K562 treated with DMSO at 1 percent for 48 hours (cell line): ENCODE data around the gene ZNF787. TPM values are rescaled to one million over a fixed set of nuclear protein-coding genes. Genes with fewer than 3 reads are reported as not detected.

Source experiments
- total RNA-seq: library from RNA; unstranded; fragments of 300-600 nt; gene quantifications from 2 replicates; pipeline ENCODE4 v1.2.3, GENCODE V29; 2022; ENCODE audit warnings: low replicate concordance; ENCODE audit errors: extremely low read depth

Gene ZNF787
- not detected in 2 replicates for total RNA-seq

DNA sequence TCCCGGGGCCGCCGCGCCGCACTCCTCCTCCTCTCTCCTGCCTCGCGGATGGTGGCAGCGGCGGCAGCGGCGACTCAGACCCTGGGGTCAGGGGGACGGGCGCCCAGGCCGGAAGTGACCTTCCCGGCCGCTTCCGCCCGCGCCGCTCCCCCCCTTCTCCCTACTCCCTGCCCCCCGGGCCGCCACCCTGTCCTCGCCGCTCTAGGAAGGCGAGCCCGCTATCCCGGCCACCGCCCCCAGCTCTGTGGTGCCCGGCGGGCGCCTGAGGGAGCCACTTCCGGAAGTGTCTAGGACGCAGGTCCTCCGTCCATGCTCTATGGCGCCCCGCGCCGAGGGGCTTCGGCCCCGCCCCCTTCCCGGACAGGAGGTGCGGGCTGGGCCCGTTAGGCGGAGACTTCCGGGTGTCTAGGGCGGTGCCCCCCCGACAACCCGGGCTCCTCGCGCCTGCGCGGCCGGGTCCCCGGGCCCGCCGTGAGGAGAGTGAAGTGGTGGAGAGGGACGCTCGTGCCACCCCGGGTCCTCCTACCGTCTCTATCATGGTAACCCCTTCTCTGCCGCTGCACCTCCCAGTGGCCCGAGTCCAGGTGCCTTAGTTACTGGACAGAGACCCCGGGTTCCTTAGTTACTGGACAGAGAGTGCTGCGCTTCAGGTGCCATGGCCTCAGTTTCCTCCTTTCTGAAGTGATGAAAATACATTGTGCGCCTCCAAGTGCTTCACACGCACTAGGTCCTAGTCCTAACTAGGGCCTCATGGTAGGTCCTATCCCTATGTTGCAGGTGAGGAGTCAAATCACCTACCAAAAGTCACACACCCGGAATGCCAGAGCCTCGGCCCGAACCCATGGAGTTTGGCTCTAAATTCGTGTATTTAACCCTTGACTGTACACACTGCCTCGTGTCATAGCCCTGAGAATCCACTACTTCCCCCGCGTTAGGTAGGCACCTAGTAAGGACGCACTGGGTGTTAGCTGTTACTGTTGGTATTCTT, at the start of gene ZNF787:
TSS of gene ZNF787 (minus strand) at position 116 of the 988 bp plus-strand sequence. CDS start 18,078 bp downstream, outside the sequence.

DNA sequence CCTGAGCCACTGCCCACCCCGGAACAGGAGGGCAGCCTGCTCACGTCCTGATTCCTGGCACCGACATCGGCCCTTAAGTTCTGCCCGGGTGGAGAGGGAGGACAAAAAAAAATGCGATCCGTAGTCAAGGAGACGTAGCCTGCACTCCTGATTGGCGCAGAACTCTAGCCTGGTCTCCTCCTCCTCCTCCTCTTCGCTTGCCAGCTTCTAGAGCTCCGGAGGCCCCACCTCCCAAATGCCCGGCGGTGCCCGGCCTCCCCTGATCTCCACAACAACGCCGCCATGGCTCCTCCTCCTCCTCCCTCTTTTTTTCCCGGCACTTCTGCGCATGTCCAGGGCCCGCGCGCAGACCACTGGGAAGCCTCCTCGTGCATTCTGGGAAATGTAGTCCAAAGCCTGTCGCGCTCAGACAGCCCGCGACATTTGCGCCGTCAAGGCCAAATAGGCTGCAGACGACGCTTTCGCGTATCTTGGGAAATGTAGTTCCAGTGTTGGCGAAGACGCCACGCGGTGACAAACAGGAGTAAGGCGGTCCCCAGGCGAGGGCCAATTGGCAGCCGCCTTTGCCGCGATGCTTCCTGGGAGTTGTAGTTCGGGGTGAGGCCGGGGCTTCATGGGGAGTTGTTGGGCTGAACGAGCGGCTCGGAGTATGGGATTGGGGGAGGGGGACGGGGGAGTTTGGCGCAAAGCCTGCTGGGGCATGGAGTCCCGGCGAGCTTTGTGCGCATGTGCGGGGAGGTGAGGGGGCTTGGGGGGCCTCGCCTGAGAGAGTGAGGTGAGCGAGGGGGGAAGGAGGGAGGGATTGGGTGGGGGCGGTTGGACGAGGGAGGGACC, 19.7 kb upstream of the ZNF787 start, which contains the start of gene ZNF444:
TSS of gene ZNF444 (plus strand) at position 705 of the 834 bp plus-strand sequence. CDS start 5,625 bp downstream, outside the sequence.

Other genes with a start within 250 kb of the ZNF787 start
- not detected in 2 replicates for gene NLRP13, start 189.0 kb downstream of the ZNF787 start, total RNA-seq
- not detected in 2 replicates for gene NLRP8, start 173.5 kb downstream of the ZNF787 start, total RNA-seq
- not detected in 2 replicates for gene NLRP5, start 134.5 kb downstream of the ZNF787 start, total RNA-seq
- not detected in 2 replicates for gene ZNF444, start 20.0 kb upstream of the ZNF787 start, total RNA-seq
- not detected in 2 replicates for gene GALP, start 54.7 kb upstream of the ZNF787 start, total RNA-seq
- not detected in 2 replicates for gene ZSCAN5B, start 76.5 kb upstream of the ZNF787 start, total RNA-seq
- gene ZSCAN5C, start 81.0 kb upstream of the ZNF787 start, total RNA-seq: not detected in 2 replicates
- gene EDDM13, start 151.5 kb upstream of the ZNF787 start, total RNA-seq: not detected in 2 replicates
- gene ZSCAN5A, start 193.5 kb upstream of the ZNF787 start, total RNA-seq: not detected in 2 replicates